H54 (cell line): Measurements from ENCODE around the gene ASPA.

ENCODE experiments used
- DNase-seq: peaks from one replicate; pipeline ENCODE4 v3.0.0; 2011; ENCODE audit warnings: low spot score, mixed read lengths; ENCODE audit not compliant: insufficient read length
- FAIRE-seq: peaks from 3 replicates; lab custom pipeline; 2011; peaks lifted over from hg19 to GRCh38; lab: Jason Lieb, UNC
- POLR2A ChIP-seq: IDR thresholded peaks from 2 replicates; pipeline ENCODE4 v1.6.1; 2011; ENCODE audit warnings: low read depth, mild to moderate bottlenecking, low read length

The ASPA gene

GRCh38 chr17:3533752-3534151 lies 58.0 kb downstream of the ASPA start:
- DNase-seq = no peak
- no peak for FAIRE-seq
- no peak for TF ChIP-seq POLR2A

DNA sequence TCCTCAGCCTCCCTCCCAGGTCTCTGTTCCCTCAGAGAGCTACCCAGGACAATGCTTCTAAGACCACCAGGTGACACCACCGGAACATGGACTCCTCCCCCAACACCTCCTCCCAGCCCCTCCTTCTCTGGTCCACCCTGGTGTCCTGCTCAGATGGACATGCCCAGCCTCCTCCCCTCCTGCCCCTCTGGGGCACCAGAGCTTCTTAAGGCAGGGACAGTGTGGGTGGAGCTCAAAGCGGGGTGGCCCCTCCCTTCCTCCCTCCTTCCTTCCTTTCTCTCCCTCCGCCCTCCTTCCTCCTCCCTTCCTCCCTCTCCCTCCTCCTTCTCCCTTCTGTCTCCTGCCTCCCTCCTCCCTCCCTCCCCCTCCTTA lies 59.1 kb downstream of the ASPA start:
- FAIRE-seq (no peak), DNase-seq (peak; percentile 38)
- TF ChIP-seq POLR2A = no peak

DNA sequence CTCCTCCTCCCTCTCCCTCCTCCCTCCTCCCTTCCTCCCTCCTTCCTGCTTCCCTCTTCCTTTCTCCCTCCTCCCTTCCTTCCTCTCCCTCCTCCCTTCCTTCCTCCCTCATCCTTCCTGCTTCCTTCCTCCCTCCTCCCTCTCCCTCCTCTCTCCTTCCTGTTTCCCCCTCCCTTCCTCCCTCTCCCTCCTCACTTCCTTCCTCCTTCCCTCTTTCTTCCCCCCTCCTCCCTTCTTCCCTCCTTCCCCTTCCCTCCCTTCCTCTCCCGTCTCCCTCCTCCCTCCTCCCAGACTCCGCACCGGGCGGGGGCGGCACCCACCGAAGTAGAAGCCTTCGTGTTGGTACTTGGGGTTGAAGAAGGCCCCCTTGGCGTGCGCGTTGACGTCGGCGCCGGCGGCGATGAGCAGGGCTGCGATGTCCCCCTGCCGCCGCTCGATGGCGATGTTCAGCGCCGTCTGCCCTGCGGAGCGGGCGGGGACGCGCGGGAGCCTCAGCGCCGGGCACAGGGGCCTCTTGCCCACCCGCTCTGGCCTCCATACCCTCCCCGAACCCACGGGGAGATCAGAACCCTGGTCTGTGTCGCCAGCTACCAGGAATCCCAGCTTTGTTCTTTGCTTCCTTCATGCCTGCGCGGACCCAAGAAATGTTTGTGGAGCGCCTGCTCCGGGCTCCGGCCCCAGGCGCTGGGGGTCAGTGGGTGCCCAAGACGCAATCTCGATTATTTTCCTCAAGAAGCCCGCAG lies 59.6 kb downstream of the ASPA start:
- DNase-seq (no peak), FAIRE-seq (no peak)
- TF ChIP-seq POLR2A = no peak

DNA sequence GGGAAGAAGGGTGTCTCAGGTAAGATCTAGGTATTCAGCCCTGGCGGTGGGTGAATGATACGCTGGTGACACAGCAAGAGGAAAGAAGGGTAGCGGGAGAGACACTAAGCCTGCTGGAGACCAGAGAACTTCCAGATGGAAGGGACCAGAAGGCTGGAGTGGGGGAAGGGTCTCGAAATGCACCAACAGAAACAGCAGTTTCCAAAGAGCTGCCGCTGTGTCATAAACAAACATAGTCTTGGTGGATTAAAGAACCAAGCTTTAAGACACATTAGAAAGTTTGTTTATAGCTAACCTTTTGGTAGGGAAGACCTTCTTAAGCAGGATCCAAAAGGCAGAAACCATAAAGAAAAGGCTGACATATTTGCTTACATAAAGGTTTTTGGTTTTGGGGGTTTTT lies 60.9 kb downstream of the ASPA start:
- DNase-seq (no peak), FAIRE-seq (no peak)
- no peak for TF ChIP-seq POLR2A

DNA sequence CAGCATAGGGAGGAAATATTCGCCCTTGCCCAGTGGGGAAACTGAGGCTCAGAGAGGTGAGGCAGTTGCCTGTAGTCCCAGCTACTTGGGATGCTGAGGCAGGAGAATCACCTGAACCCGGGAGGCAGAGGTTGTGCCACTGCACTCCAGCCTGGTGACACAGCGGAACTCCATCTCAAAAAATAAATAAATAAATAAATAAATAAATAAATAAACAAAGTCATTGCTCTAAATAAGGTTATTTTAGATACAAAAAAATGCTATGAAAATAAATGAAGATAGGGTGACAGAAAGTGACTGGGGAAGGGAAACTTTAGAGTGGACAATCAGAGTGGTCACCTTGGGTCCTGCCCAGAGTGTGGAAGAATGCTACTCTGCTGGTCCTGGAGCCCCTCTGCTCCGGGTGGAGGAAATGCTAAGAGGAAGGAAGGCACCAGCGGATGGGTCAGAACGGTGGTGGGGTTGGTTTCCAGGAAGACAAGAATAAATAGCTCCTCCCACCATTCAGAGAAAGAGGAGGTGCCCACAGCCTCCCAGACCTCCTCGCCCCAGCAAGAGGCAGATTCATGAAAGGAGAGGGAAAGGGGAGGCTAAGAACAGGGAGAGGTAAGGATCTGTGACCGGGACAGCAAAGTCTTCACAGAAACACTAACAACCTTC lies 64.2 kb downstream of the ASPA start:
- FAIRE-seq (no peak), DNase-seq (no peak)
- TF ChIP-seq POLR2A = no peak

DNA sequence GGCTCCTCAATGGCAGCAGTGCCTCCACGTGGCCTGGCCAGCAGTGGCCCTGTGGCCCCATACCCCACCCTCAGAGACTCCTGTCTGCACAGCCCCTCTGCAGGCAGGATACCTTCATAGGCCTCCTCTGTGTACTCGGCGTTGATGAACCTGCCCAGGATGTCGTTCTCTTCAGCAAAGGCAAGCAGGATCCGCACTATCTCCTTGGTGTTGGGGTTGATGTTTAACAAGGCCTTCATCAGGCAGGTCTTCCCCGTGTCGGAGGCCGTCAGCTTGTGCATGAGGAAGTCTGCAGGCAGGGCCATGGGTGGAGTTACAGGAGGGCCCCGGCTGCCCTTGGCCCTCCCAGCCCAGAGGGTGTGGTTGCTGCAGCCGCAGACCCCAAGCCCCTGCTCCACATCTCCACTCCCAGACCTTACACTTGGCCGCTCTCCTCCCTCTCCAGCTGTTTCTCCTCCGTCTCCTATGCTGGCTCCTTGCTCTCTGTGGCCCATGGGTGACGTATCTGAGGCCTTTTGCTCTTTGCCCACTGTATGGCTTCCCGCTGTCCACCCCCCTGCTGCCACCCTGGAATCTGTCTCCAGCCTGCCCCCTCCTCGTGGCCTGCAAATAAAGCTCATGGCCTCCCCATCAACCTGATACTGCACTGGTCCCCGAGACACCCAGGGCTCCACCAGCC lies 66.8 kb downstream of the ASPA start:
- DNase-seq = no peak
- TF ChIP-seq POLR2A = no peak
- no peak for FAIRE-seq

DNA sequence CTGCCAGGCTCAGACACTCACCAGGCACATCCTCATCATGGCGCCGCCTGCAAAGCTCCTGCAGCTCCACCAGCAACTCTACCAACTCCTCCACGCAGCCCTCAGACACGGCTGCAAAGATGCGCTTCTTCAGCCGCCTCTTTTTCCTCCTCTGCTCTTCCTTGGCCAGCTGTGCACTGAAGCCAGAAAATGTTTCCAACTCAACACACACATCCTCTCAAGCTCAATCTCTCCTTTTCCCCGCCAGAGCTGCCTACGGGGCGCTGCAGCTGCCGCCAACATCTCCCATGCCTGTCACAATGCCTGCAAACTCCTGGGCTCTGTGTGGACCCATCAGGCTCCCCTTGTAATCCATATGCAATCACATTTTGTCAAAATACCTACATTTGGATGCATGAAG lies 67.7 kb downstream of the ASPA start:
- DNase-seq (no peak), FAIRE-seq (no peak)
- TF ChIP-seq POLR2A = no peak

GRCh38 chr17:3544365-3544764 lies 68.6 kb downstream of the ASPA start:
- no peak for TF ChIP-seq POLR2A
- FAIRE-seq (no peak), DNase-seq (no peak)

GRCh38 chr17:3545151-3545550 lies 69.4 kb downstream of the ASPA start:
- DNase-seq (no peak), FAIRE-seq (no peak)
- TF ChIP-seq POLR2A = no peak

- TF ChIP-seq POLR2A = no peak
- DNase-seq = no peak
- FAIRE-seq = no peak
Measured at GRCh38 chr17:3546521-3546920, 70.7 kb downstream of the ASPA start.

GRCh38 chr17:3546997-3547396 lies 71.2 kb downstream of the ASPA start:
- no peak for FAIRE-seq
- no peak for TF ChIP-seq POLR2A
- no peak for DNase-seq

GRCh38 chr17:3547628-3548027 lies 71.8 kb downstream of the ASPA start:
- DNase-seq = no peak
- no peak for TF ChIP-seq POLR2A
- FAIRE-seq = no peak

DNA sequence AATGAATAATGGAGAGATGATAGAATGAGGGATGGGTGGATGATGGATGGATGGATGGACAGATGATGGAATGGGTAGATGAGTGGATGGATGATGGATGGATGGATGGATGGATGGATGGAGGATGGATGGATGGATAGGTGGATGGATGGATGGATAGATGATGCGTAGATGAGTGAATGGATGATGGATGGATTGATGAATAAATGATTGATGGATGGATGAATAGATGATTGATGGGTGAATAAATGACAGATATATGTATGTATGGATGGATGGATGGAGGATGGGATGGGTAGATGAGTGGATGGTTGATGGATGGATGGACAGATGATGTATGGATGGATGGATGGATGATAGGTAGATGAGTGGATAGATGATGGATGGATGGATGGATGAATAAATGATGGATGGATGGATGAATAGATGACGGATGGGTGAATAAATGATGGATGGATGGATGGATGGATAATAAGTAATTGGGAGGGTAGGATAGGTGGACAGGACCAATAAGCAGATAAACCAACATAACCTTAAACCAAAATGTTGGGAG lies 73.9 kb downstream of the ASPA start:
- DNase-seq (no peak), FAIRE-seq (no peak)
- no peak for TF ChIP-seq POLR2A

DNA sequence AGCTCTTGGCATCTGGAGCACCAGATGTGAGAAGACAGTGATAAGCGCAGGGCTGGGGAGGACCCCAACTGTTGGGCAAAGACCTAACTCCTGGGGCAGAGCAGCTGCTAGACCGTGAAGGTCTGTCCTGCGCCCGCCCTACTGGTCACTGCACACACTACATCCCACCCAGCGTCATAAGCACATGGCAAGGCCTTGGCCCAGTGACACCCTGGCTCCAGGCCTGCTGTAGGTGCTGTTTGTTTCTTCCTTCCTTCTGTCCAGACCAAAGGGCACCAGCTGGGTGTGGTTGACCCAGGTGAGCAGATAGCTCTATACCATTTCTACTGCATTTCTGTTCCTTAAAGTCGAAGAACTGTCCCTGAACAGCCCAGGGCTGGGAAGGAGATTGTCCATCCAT lies 75.4 kb downstream of the ASPA start:
- no peak for DNase-seq
- no peak for FAIRE-seq
- no peak for TF ChIP-seq POLR2A
